ENCODE measurements around the gene NRG2. TPM values are rescaled to one million over a fixed set of nuclear protein-coding genes. Genes with fewer than 3 reads are reported as not detected.

Gene NRG2
- total and polyA plus RNA-seq, 2 of the 4 experiments (the other 2 are of a cell fraction) = 0.18 TPM; not detected in 1

DNA sequence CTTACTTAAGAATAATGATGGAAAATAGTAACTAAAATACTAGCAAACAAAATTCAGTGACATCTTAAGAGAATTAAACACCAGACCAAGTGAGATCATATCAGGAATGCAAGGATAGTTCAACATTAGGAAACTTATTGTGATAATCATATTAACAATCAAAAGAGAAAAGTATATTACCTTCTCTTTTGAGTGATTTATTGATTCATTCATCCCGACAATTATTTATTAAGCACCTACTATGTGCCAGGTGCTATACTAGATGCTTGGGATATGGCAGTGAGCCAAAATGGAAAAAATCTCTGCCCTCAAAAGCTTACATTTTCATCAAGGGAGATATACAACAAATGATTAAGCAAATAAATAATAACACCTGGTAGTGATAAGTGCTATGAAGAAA lies 47.2 kb upstream of the NRG2 start:
- H3K9ac ChIP-seq (ENCODE audit: low read depth, low read length) = no peak overlapping the region
- H4K91ac ChIP-seq (ENCODE audit: insufficient read depth, low read depth, low read length) = no peak overlapping the region
- POLR2A ChIA-PET (ENCODE audit: unreplicated experiment) = no interaction called here
- no peak overlapping the region for H4K5ac ChIP-seq (ENCODE audit: low read depth, low read length)
- intact Hi-C loops (cut with micrococcal nuclease) (no loop called here), dilution Hi-C loops (cut with HindIII; ENCODE audit: low sequenced_read_pairs, unreplicated experiment) (no loop called here), in situ Hi-C loops (cut with MboI; ENCODE audit: low sequenced_read_pairs) (no loop called here)
- H3K4ac ChIP-seq (ENCODE audit: low read depth, low read length) = no peak overlapping the region
- H3K4me1 ChIP-seq (ENCODE audit: control insufficient read depth, insufficient read depth, low read length) = no peaks in the 10 kb centered on the region
- no peaks in the 10 kb centered on the region for H3K9me1 ChIP-seq (ENCODE audit: insufficient read depth, low read length)
- no peak overlapping the region for H3K18ac ChIP-seq (ENCODE audit: low read depth, low read length)
- no peak overlapping the region for H3K4me2 ChIP-seq (ENCODE audit: low read depth, low read length)
- no peak overlapping the region for H2AK9ac ChIP-seq (replicated peaks; ENCODE audit: low read depth, low read length, poor library complexity)
- CTCF ChIA-PET = no interaction called here
- H2BK20ac ChIP-seq (ENCODE audit: low read depth, low read length) = no peak overlapping the region
- no peak overlapping the region for H2BK15ac ChIP-seq (ENCODE audit: low read depth, low read length)
- H4K8ac ChIP-seq (ENCODE audit: low read depth in 2 of 2, low read length in 2 of 2) = no peak overlapping the region
- H3K27me3 ChIP-seq (ENCODE audit: control insufficient read depth, insufficient read depth, low read length) = peaks cover 10% of the 10 kb centered on the region
- no peaks in the 10 kb centered on the region for H4K20me1 ChIP-seq (ENCODE audit: insufficient read depth, low read length)
- no peak overlapping the region for H3K14ac ChIP-seq (replicated peaks; ENCODE audit: low read depth, low read length)
- H3K36me3 ChIP-seq (ENCODE audit: control insufficient read depth, insufficient read depth, low read length) = no peaks in the 10 kb centered on the region
- no peak overlapping the region for H3K23ac ChIP-seq (ENCODE audit: low read depth, low read length)
- no peak for DNase-seq
- no peak overlapping the region for H2AFZ ChIP-seq (replicated peaks; ENCODE audit: low read length, poor library complexity)
- WGBS, 2 experiments (ENCODE audit: extremely low coverage in 2 of 2, insufficient read length in 1 of 2) = no CpG with 5 or more reads among the region's 1 CpG
- H2BK120ac ChIP-seq (ENCODE audit: low read depth, low read length) = no peak overlapping the region
- H3K27ac ChIP-seq (ENCODE audit: insufficient read depth, low read length) = no peak overlapping the region
- ATAC-seq (ENCODE audit: low read depth) = no peak
- H2AK5ac ChIP-seq (ENCODE audit: low read depth, low read length) = no peak overlapping the region
- no peak overlapping the region for H3K4me3 ChIP-seq (ENCODE audit: insufficient read depth, low read depth, low read length)
- H2BK5ac ChIP-seq (ENCODE audit: low read depth, low read length, poor library complexity, severe bottlenecking) = no peak overlapping the region
- peaks cover 2% of the 10 kb centered on the region for H3K9me3 ChIP-seq (ENCODE audit: control insufficient read depth, insufficient read depth, low read length)
- no peak for TF ChIP-seq MAFK (IDR thresholded peaks at IDR 0.05; ENCODE audit: low read depth, low read length)
- TF ChIP-seq, protein P1, sequence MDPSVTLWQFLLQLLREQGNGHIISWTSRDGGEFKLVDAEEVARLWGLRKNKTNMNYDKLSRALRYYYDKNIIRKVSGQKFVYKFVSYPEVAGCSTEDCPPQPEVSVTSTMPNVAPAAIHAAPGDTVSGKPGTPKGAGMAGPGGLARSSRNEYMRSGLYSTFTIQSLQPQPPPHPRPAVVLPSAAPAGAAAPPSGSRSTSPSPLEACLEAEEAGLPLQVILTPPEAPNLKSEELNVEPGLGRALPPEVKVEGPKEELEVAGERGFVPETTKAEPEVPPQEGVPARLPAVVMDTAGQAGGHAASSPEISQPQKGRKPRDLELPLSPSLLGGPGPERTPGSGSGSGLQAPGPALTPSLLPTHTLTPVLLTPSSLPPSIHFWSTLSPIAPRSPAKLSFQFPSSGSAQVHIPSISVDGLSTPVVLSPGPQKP (IDR thresholded peaks at IDR 0.05; ENCODE audit: borderline replicate concordance, low read depth, low read length) = no peak
- no peak for TF ChIP-seq NFE2L2 (IDR thresholded peaks at IDR 0.05; ENCODE audit: low read depth, low read length)
- no peak for TF ChIP-seq CHD1 (IDR thresholded peaks at IDR 0.05; ENCODE audit: low read depth, low read length)
- no peak for TF ChIP-seq FOS (IDR thresholded peaks at IDR 0.05; ENCODE audit: low read depth, low read length)
- H3K79me1 ChIP-seq (ENCODE audit: low read depth in 1 of 2, low read length in 2 of 2) = no peaks in the 10 kb centered on the region
- no peak overlapping the region for H3K56ac ChIP-seq (ENCODE audit: extremely low read depth, insufficient read depth, low read length)
- BruUV-seq (replicated peaks) = no TSS peak

All from IMR-90 (cell line).